OCI-M1 (cell line): ENCODE results near the gene HPS5.

Source experiments
- DNase-seq: peaks from one replicate; lab custom pipeline; 2025; lab: John Stamatoyannopoulos, UW

Gene HPS5

GRCh38 chr11:18235394-18236334, 86.3 kb downstream of the HPS5 start:
- DNase-seq = no peak

GRCh38 chr11:18233912-18234311, 88.0 kb downstream of the HPS5 start:
- no peak for DNase-seq

DNA sequence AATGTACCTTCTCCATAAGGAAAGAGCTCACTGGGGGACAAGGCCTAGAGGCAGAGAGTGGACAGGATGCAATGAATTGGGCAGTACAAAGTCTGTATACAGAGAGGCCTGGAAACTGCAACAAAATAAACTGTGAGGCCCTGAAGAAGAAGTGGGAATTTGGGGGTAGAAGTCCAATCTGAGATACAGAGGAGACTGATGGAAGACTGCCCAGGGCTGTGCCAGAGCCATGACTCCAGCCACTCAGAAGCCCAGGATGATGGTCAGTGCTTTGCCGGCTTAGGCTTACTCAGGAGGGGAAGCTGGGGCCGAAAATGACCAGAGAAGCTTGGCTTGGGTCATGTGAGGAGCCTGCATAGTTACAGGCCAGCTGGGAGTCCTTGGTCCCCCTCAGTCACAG, 91.1 kb downstream of the HPS5 start:
- DNase-seq = no peak

GRCh38 chr11:18229501-18229900, 92.4 kb downstream of the HPS5 start:
- peak; percentile 26 for DNase-seq
